Cardiac septum (tissue), 1 donor: ENCODE measurements around the gene TAGAP. TPM values are rescaled to one million over a fixed set of nuclear protein-coding genes. Genes with fewer than 3 reads are reported as not detected.
"Not testable (repeated sequence)": the region's sequence is repeated elsewhere in the genome, so short reads cannot be mapped to it uniquely, and the experiment has no call there.

Source experiments
- DNase-seq: peaks from one replicate; pipeline ENCODE4 v3.0.0-alpha.2; 2020; ENCODE audit warnings: low spot score
- intact Hi-C: fragments of 100-400 bp; cut with DNase I; formaldehyde crosslinking; loops from one replicate; pipeline ENCODE4 v1.14.0; 2022
- total RNA-seq: library from RNA; stranded (reverse); fragmentation: NEBNext Ultra II Directional; extraction: Animal tissue kit (Norgen Biotek cat#: 25700); gene quantifications from one replicate; pipeline ENCODE4 v1.2.1, GENCODE V29; 2021
- donor health status: DM: no; HTN: no; CAD: no.

Gene TAGAP
- total RNA-seq, 1 donor from 2014 or later, result 0.75 TPM

GRCh38 chr6:158989711-158990110 is 55.1 kb downstream of the TAGAP start:
- intact Hi-C loops, result not testable (repeated sequence)

DNA sequence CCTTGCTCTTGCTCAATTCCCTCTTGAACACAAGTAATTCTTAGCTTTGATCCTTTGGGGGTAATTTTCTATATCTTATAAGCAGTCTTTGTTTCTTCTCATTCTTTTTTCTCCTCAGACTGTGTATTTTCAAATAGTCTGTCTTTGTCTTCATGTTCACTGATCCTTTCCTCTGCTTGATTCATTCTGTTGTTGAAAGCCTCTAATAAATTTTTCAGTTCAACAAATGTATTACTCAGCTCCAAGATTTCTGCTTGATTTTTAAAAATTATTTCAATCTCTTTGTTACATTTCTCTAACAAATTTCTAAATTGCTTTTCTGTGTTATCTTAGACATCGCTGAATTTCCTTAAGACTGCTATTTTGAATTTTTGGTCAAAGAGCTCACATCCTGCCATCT is 56.3 kb downstream of the TAGAP start:
- no peak for DNase-seq
- intact Hi-C loops, result no loop called here

More at GRCh38 chr6:158989711-158990110, 55.1 kb downstream of the TAGAP start:
- DNase-seq, result not testable (repeated sequence)

DNA sequence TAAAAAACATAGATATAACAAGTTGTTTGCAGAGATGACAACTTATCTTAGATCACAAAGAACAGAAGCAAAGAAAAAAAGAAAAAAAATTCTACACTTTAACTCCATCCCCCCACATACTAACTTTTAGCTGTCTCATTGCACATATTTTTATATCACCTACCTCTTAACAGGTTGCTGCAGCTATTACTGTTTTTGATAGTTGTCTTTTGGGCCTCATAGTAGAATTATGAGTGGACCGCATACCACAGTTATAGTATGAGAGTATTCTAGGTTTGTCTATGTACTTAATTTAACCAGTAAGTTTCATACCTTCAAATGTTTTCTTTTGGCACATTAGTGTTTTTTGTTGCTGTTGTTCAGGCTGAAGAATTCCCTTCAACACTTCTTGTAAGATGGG is 57.1 kb downstream of the TAGAP start:
- no peak for DNase-seq
- intact Hi-C loops, result no loop called here

Other genes starting within 250 kb of the TAGAP start
- gene EZR, start 225.6 kb downstream of the TAGAP start, total RNA-seq, result 141 TPM
- 8.9 TPM for gene RSPH3, start 44.8 kb downstream of the TAGAP start, total RNA-seq
- gene FNDC1, start 124.4 kb upstream of the TAGAP start, total RNA-seq, result 1.9 TPM